GM10847 (cell line): Measurements from ENCODE around the gene DHRS1.

Experiments used
- POLR2A ChIP-seq: IDR thresholded peaks from 2 replicates; pipeline ENCODE4 v1.6.1; 2011; ENCODE audit not compliant: insufficient read length; ENCODE audit errors: extremely low read depth

DHRS1 gene

GRCh38 chr14:24307156-24307574, 7.6 kb upstream of the DHRS1 start:
- no peak for TF ChIP-seq POLR2A

DNA sequence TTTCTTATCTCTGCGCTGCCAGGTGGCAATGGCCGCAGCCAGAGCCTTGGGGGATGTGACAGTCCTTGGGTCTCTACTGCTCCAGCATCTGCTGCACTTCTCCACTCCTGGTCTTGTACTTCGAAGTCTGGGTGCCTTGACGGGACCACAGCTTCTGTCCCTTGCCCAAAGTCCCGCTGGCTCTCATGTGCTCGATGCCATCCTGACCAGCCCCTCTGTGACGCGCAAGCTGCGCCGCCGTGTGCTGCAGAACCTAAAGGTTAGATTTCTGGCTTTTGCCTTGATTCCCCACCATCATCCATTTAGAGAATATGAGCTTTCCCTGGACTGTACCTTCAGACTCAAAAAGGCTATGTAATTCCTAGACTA, 4.4 kb upstream of the DHRS1 start:
- TF ChIP-seq POLR2A = no peak

- no peak for TF ChIP-seq POLR2A
Observed at GRCh38 chr14:24300326-24300980, 873 bp upstream of the DHRS1 start.

DNA sequence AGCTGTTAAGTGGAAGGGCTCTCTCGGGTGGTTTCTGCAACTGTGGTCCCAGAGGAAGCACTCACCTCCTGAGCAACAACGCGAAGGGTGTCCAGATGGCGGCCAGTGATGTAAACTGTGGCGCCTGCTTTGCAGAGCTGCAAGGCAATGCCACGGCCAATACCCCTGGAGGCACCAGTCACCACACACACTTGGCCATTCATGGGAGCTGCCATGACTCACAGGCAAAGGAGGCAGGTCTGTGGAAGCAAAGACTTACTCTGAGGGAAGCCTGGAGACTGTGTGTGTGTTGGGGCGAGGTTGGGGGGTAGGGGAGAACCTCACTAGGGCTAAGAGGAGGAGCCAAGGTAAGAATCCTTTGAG, 707 bp downstream of the DHRS1 start:
- TF ChIP-seq POLR2A = no peak

- TF ChIP-seq POLR2A = no peak
Observed at GRCh38 chr14:24297190-24297964, 2.2 kb downstream of the DHRS1 start.

DNA sequence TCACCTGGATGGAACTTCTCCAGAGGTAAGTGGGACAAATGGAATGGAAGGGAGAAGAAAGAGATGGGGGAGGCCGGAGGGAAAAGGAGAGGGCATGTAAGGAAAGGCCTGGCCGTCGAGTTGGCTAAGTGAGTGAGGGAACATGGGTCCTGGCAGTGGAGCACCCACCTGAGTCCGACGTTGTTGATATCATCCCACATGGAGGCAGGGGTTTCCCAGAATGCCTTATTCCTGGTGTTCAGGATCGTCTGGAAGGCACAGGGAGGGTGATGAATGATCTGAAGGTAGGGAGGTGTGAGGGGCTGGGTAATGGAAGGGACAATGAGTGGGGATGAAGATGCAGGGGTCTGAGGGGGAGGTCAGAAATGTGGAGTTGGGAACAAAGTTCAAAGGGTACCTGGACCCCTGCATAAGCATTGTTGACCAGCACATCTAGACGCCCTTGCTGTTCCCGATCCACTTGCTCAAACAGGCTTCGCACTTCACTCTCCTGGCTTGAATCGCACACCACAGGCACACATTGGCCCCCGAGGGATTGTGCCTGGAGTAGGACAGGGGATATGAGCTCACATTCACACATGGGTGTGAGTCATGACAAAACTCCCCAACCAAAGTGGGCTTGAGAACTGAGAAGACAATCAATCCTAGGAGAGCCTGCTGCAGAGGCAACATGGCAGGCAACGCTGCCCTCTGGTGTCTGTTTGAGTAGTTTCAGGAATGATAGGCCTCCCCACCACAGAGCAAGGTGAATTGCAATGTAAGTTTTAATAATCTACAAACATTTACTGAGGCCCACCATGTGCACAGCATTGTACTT, 3.0 kb downstream of the DHRS1 start:
- no peak for TF ChIP-seq POLR2A

GRCh38 chr14:24293525-24293924, 6.1 kb downstream of the DHRS1 start:
- TF ChIP-seq POLR2A = no peak

DNA sequence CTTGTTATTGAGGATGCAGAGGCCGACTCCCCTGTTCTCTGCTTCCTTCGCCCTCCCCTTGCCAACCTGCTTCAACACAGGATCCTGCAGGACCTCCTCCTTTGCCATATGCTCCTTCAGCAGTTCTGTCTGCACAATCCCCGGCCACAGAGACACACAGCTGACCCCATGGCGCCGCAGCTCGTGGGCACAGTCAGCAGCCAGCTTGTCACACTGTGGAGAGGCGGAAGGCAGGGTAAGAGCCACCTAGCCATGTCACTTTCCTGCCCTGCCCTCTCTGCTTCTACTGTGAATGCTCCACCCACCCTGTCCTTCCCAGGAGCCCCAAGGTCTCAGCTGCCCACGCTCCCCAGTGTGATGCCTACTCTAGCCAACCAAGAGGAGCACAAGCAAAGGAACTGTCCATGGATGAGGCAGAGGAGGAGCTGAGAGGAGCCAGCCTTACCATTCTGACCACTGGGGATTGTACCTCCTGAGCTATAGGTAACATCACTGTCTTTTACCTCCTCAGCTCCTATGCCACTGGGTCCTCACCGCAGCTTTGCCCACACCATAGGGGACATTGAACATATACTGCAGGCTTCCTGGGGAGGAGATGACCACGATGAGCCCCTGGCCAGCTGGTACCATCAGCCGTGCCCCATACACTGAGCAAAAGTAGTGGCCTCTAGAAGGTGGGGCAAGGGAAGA, 7.3 kb downstream of the DHRS1 start:
- no peak for TF ChIP-seq POLR2A

DNA sequence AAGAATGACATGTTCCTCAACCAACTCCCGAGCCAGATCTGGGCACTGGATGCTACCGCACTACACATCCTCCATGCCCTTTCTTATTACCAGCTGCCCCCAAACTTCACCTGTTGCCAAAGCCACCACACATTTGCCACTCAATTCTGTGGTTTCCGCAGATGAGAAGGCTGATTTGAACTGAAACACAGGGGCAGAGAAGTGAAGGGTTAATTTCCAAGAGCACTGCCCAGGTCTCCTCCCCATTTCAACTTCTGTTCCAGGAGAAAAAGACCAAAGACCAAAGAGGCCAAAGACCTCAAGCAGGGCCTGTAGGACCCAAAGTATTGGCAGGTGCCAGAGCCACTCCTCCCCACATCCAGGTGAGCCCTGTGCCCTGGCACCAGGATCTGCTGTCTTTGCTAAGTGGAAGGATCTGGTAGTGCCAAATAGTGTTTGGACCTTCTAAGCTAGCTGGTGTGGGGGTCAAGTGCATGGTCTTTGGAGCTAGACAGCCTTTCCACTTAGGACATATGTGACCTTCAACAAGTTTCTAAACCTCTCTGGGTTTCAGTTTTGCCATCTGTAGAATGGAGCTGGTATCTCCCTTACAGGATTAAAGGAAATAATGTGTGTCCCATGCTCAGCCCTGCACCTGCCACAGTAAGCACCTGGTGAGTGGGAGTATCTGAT, 8.0 kb downstream of the DHRS1 start:
- no peak for TF ChIP-seq POLR2A

DNA sequence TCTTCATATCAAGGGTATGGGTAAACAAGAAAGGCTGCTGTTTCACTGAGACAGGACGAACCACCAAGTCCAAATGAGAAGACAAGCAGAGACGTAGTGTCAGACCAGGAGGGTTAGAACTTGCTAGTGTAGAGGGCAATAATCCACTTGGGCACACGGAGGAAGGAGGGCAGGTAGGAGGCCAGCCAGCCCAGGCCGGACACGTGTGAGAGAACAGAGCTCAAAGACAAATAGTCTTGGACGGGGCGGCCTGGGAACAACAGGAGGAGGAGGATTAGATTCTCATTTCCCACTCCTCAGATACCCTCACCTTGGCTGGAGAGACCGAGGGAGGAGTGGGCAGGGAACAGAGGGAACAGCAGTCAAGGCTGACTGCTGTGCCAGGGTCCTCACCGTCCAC, 8.8 kb downstream of the DHRS1 start:
- no peak for TF ChIP-seq POLR2A

DNA sequence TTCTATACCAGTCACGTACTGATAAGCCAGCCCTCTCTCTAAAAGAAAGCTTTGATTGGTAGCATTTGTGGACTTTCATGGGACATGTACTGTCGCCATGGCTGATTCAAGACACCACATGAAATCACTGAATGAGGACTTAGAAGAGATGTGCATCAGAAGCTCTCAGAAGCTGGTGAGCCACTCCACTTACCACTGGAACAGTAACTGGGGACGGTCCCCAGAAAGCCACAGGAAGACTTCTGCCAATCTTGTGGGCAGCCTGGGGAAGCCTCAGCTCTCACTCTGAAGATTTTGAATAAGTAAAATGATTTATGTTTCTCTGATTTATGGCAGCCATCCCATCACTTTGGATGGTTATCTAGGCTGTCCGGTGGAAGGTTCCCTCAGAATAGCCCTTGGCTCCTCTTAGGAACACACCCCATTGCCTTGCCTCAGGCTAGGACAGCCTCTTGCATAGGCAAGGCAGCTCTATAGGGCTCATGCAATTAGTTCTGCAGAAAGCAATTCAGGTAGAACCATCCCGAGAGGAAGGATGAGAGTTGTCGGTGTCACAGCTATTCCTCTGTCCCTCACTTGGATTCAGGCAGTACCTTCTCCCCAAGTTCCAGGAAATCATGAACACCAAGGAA, 9.8 kb downstream of the DHRS1 start:
- TF ChIP-seq POLR2A = no peak

GRCh38 chr14:24286996-24287395, 12.6 kb downstream of the DHRS1 start:
- TF ChIP-seq POLR2A = no peak

DNA sequence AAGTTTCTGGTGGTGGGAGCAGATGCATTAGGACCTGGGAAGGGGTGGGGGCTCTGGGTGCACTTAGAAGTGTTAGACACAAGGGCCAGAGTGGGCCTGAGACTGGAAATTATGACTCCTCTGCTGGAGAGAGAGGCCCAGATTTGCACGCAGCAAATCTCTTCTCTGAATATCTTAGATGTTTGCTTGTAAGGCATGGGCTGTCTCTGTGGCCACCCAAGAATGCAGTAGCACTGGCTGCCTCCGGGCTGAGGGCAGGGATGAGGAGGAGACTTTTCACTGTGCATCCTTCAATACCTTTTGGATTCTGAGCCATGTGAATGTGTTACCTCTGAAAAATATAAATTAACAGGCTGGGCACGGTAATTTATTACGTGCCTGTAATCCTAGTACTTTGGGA, 14.2 kb downstream of the DHRS1 start:
- no peak for TF ChIP-seq POLR2A

GRCh38 chr14:24284501-24285035, 15.0 kb downstream of the DHRS1 start:
- TF ChIP-seq POLR2A = no peak
